COLO668 (cell line): Measurements from ENCODE around the gene ZNF100.
"Not testable (repeated sequence)": the region's sequence is repeated elsewhere in the genome, so short reads cannot be mapped to it uniquely, and the experiment has no call there.

Experiments
- DNase-seq: peaks from one replicate; lab custom pipeline; 2025; ENCODE audit not compliant: unreplicated experiment; lab: John Stamatoyannopoulos, UW

Gene ZNF100

GRCh38 chr19:21705393-21705792 is 62.0 kb downstream of the ZNF100 start:
- DNase-seq, result no peak

- DNase-seq, result no peak
Measured at GRCh38 chr19:21704320-21704719, 63.1 kb downstream of the ZNF100 start.

- DNase-seq, result no peak
Measured at GRCh38 chr19:21699197-21699596, 68.2 kb downstream of the ZNF100 start.

GRCh38 chr19:21698215-21698614 is 69.2 kb downstream of the ZNF100 start:
- DNase-seq, result no peak

- no peak for DNase-seq
Measured at GRCh38 chr19:21697698-21698097, 69.7 kb downstream of the ZNF100 start.

- DNase-seq, result no peak
Measured at GRCh38 chr19:21694171-21694906, 73.0 kb downstream of the ZNF100 start.

GRCh38 chr19:21693399-21693798 is 74.0 kb downstream of the ZNF100 start:
- DNase-seq, result no peak

GRCh38 chr19:21691661-21692060 is 75.7 kb downstream of the ZNF100 start:
- no peak for DNase-seq

GRCh38 chr19:21688464-21688863 is 78.9 kb downstream of the ZNF100 start:
- no peak for DNase-seq

- DNase-seq, result no peak
Measured at GRCh38 chr19:21680671-21681070, 86.7 kb downstream of the ZNF100 start.

- no peak for DNase-seq
Measured at GRCh38 chr19:21680026-21680425, 87.4 kb downstream of the ZNF100 start.

GRCh38 chr19:21677696-21678418 is 89.5 kb downstream of the ZNF100 start:
- DNase-seq, result no peak

GRCh38 chr19:21674454-21674853 is 92.9 kb downstream of the ZNF100 start:
- DNase-seq, result no peak

- DNase-seq, result not testable (repeated sequence)
Measured at GRCh38 chr19:21673479-21673878, 93.9 kb downstream of the ZNF100 start.
